ENCODE data around the gene CCRL2. TPM values are rescaled to one million over a fixed set of nuclear protein-coding genes. Genes with fewer than 3 reads are reported as not detected.

CCRL2 gene
- total RNA-seq, 1 donor: 0.72 TPM

- Histone ChIP-seq H3K36me3 (ENCODE audit: insufficient read depth, low read length) (no peaks in the 10 kb centered on the region), H3K79me2 (ENCODE audit: insufficient read depth, low read length) (no peaks in the 10 kb centered on the region), H3K27me3 (ENCODE audit: insufficient read depth, low read length) (peaks cover 63% of the 10 kb centered on the region), H3K27ac (ENCODE audit: low read depth, low read length) (no peak overlapping the region), H3K9me3 (ENCODE audit: low read depth, low read length) (no peaks in the 10 kb centered on the region), H4K20me1 (ENCODE audit: insufficient read depth, low read length) (no peaks in the 10 kb centered on the region), H2AFZ (ENCODE audit: low read length) (no peak overlapping the region), H3K4me2 (ENCODE audit: insufficient read depth, low read length) (no peak overlapping the region), H3K4me3 (ENCODE audit: insufficient read depth, low read length) (no peak overlapping the region), H3K4me1 (ENCODE audit: insufficient read depth, low read length) (no peaks in the 10 kb centered on the region)
- no peak for DNase-seq (ENCODE audit: insufficient read length, low spot score, missing footprints)
- no peak for TF ChIP-seq CTCF (IDR thresholded peaks at IDR 0.05; ENCODE audit: extremely low read depth, low read depth, low read length)
These were observed 37.4 kb upstream of the CCRL2 start for GRCh38 chr3:46369675-46370132.

- no peak for DNase-seq (ENCODE audit: insufficient read length, low spot score, missing footprints)
- no peak within 1 kb of the TSS for H3K4me2 ChIP-seq (ENCODE audit: insufficient read depth, low read length)
- no peaks in the 10 kb centered on the region for H3K4me1 ChIP-seq (ENCODE audit: insufficient read depth, low read length)
- H3K79me2 ChIP-seq (ENCODE audit: insufficient read depth, low read length): no peaks in the 10 kb centered on the region
- H4K20me1 ChIP-seq (ENCODE audit: insufficient read depth, low read length): no peaks in the 10 kb centered on the region
- no peak within 1 kb of the TSS for H3K4me3 ChIP-seq (ENCODE audit: insufficient read depth, low read length)
- TF ChIP-seq CTCF (IDR thresholded peaks at IDR 0.05; ENCODE audit: extremely low read depth, low read depth, low read length): no peak
- no peak within 1 kb of the TSS for H3K27ac ChIP-seq (ENCODE audit: low read depth, low read length)
- peaks cover 69% of the 10 kb centered on the region for H3K27me3 ChIP-seq (ENCODE audit: insufficient read depth, low read length)
- no peaks in the 10 kb centered on the region for H3K9me3 ChIP-seq (ENCODE audit: low read depth, low read length)
- no peaks in the 10 kb centered on the region for H3K36me3 ChIP-seq (ENCODE audit: insufficient read depth, low read length)
- H2AFZ ChIP-seq (ENCODE audit: low read length): no peak within 1 kb of the TSS
These were observed 36.1 kb upstream of the CCRL2 start, which contains the start of gene CCR5 for GRCh38 chr3:46370839-46371518. CCR5 (plus strand) TSS chr3:46370946; CDS start chr3:46372903, 1,957 bp downstream.

- no peaks in the 10 kb centered on the region for H3K36me3 ChIP-seq (ENCODE audit: insufficient read depth, low read length)
- H3K4me1 ChIP-seq (ENCODE audit: insufficient read depth, low read length): no peaks in the 10 kb centered on the region
- H3K79me2 ChIP-seq (ENCODE audit: insufficient read depth, low read length): no peaks in the 10 kb centered on the region
- no peak for DNase-seq (ENCODE audit: insufficient read length, low spot score, missing footprints)
- no peak overlapping the region for H3K27ac ChIP-seq (ENCODE audit: low read depth, low read length)
- no peaks in the 10 kb centered on the region for H3K9me3 ChIP-seq (ENCODE audit: low read depth, low read length)
- peaks cover 71% of the 10 kb centered on the region for H3K27me3 ChIP-seq (ENCODE audit: insufficient read depth, low read length)
- H2AFZ ChIP-seq (ENCODE audit: low read length): no peak overlapping the region
- no peaks in the 10 kb centered on the region for H4K20me1 ChIP-seq (ENCODE audit: insufficient read depth, low read length)
- no peak overlapping the region for H3K4me3 ChIP-seq (ENCODE audit: insufficient read depth, low read length)
- H3K4me2 ChIP-seq (ENCODE audit: insufficient read depth, low read length): no peak overlapping the region
- no peak for TF ChIP-seq CTCF (IDR thresholded peaks at IDR 0.05; ENCODE audit: extremely low read depth, low read depth, low read length)
These were observed 35.3 kb upstream of the CCRL2 start for GRCh38 chr3:46371519-46372340.

All from osteoblast (primary cell).